Inflammatory macrophage treated with lipopolysaccharide for 4 hours (primary cell): ENCODE results near the gene SEMA6A.

Experiments used
- DNase-seq: peaks from one replicate; pipeline ENCODE4 v3.0.0-alpha.2; 2020

SEMA6A gene

GRCh38 chr5:116453988-116454411 lies 120.6 kb downstream of the SEMA6A start:
- no peak for DNase-seq

GRCh38 chr5:116452774-116453368 lies 121.8 kb downstream of the SEMA6A start:
- no peak for DNase-seq

GRCh38 chr5:116451905-116452450 lies 122.6 kb downstream of the SEMA6A start:
- DNase-seq = no peak

GRCh38 chr5:116451066-116451465 lies 123.6 kb downstream of the SEMA6A start:
- DNase-seq = no peak

- DNase-seq = no peak
Measured at GRCh38 chr5:116449458-116449857, 125.2 kb downstream of the SEMA6A start.

- DNase-seq = no peak
Measured at GRCh38 chr5:116448870-116449427, 125.7 kb downstream of the SEMA6A start.

GRCh38 chr5:116448450-116448849 lies 126.2 kb downstream of the SEMA6A start:
- DNase-seq = no peak

GRCh38 chr5:116446356-116447005 lies 128.1 kb downstream of the SEMA6A start:
- no peak for DNase-seq

GRCh38 chr5:116445311-116445710 lies 129.3 kb downstream of the SEMA6A start:
- DNase-seq = no peak

- no peak for DNase-seq
Measured at GRCh38 chr5:116444373-116445295, 130.0 kb downstream of the SEMA6A start.

- no peak for DNase-seq
Measured at GRCh38 chr5:116442931-116443551, 131.6 kb downstream of the SEMA6A start.

GRCh38 chr5:116442095-116442534 lies 132.5 kb downstream of the SEMA6A start:
- DNase-seq = no peak

- no peak for DNase-seq
Measured at GRCh38 chr5:116441223-116441622, 133.4 kb downstream of the SEMA6A start.

- DNase-seq = no peak
Measured at GRCh38 chr5:116440457-116441001, 134.1 kb downstream of the SEMA6A start.

GRCh38 chr5:116439905-116440304 lies 134.7 kb downstream of the SEMA6A start:
- no peak for DNase-seq

- DNase-seq = no peak
Measured at GRCh38 chr5:116438979-116439554, 135.6 kb downstream of the SEMA6A start.

- DNase-seq = no peak
Measured at GRCh38 chr5:116437922-116438578, 136.6 kb downstream of the SEMA6A start.

- DNase-seq = no peak
Measured at GRCh38 chr5:116437351-116437705, 137.3 kb downstream of the SEMA6A start.

GRCh38 chr5:116436674-116437350 lies 137.8 kb downstream of the SEMA6A start:
- DNase-seq = no peak

- no peak for DNase-seq
Measured at GRCh38 chr5:116428966-116429365, 145.7 kb downstream of the SEMA6A start.

- no peak for DNase-seq
Measured at GRCh38 chr5:116428413-116428812, 146.2 kb downstream of the SEMA6A start.
